K562 (cell line): ENCODE results near the gene SENP3. TPM values are rescaled to one million over a fixed set of nuclear protein-coding genes. Genes with fewer than 3 reads are reported as not detected.

Experiments
- ATAC-seq: fragments of 200-7000 bp; cut with Tn5 transposase; 3 replicates; pipeline ENCODE4 v1.9.1; 2020; ENCODE audit warnings: moderate library complexity
- BruUV-seq: library from RNA; stranded (reverse); fragments of 400-500 nt; replicated peaks from 2 replicates; lab custom pipeline; 2021; lab: Mats Ljungman, UMichigan
- CTCF ChIA-PET: fragments of 300-600 bp; formaldehyde crosslinking; extraction: SDS; loops from one replicate; lab custom pipeline; 2021; ENCODE audit warnings: low intra/inter-chr PET ratio; lab: Yijun Ruan, JAX
- POLR2A ChIA-PET: fragments of 300-600, 350-650 bp; sonication (Branson Sonifier 250); formaldehyde crosslinking; extraction: SDS; loops from one replicate; lab custom pipeline; 2021; ENCODE audit warnings: antibody characterized with exemption, inconsistent platforms; lab: Yijun Ruan, JAX
- DNase-seq, 4 experiments: peaks; one replicate each; pipeline versions ENCODE4 v3.0.0 to v3.0.0-alpha.2; 2011 to 2018; ENCODE audit warnings: low spot score in 3 of 4, mixed read lengths in 3 of 4; ENCODE audit errors: extremely low read depth in 1 of 4
- FAIRE-seq: peaks from 2 replicates; lab custom pipeline; 2011; peaks lifted over from hg19 to GRCh38; lab: Jason Lieb, UNC
- H2AFZ ChIP-seq: 2 replicates; pipeline ENCODE4 v1.6.0; 2011; ENCODE audit warnings: low read depth, low read length, control low read depth, inconsistent platforms
- H3K27ac ChIP-seq: fragments of 200-600 bp; 3 replicates; pipeline ENCODE4 v1.8.0; 2011; ENCODE audit warnings: low read depth, mild to moderate bottlenecking, control low read depth, inconsistent platforms, low read length, moderate library complexity, mixed read lengths; ENCODE audit errors: extremely low read depth
- H3K27me3 ChIP-seq, 2 experiments: fragments of 300-600 bp in 1 of 2; 2 replicates in 1 of 2; 3 replicates in 1 of 2; pipeline versions ENCODE4 v1.6.0 to v1.8.0; 2011; ENCODE audit warnings: inconsistent platforms in 2 of 2, low read length in 2 of 2, mild to moderate bottlenecking in 1 of 2, mixed read lengths in 1 of 2, moderate library complexity in 1 of 2; ENCODE audit not compliant: control insufficient read depth in 2 of 2, insufficient read depth in 2 of 2
- H3K36me3 ChIP-seq: fragments of 300-600 bp; 3 replicates; pipeline ENCODE4 v1.8.0; 2011; ENCODE audit warnings: mild to moderate bottlenecking, low read length, inconsistent platforms; ENCODE audit not compliant: control insufficient read depth, insufficient read depth
- H3K4me1 ChIP-seq, 2 experiments: fragments of 200-600 bp in 1 of 2; replicated peaks in 1 of 2; 2 replicates in 1 of 2; 3 replicates in 1 of 2; pipeline versions ENCODE4 v1.5.1 to v1.8.0; 2011; ENCODE audit warnings: inconsistent platforms in 2 of 2, low read length in 2 of 2, mild to moderate bottlenecking in 1 of 2, mixed read lengths in 1 of 2, moderate library complexity in 1 of 2; ENCODE audit not compliant: control insufficient read depth in 2 of 2, insufficient read depth in 2 of 2
- H3K4me2 ChIP-seq: 2 replicates; pipeline ENCODE4 v1.6.1; 2011; ENCODE audit warnings: low read length, control low read depth, inconsistent platforms, mixed read lengths; ENCODE audit not compliant: insufficient read depth
- H3K4me3 ChIP-seq: fragments of 200-600 bp; sonication (generic), shearing (Covaris generic); 2 replicates; pipeline ENCODE4 v1.5.1; 2016; ENCODE audit warnings: control low read depth, inconsistent platforms
- H3K79me2 ChIP-seq: fragments of 200-600 bp; 3 replicates; pipeline ENCODE4 v1.8.0; 2011; ENCODE audit warnings: low read length, inconsistent platforms; ENCODE audit not compliant: control insufficient read depth, insufficient read depth
- H3K9ac ChIP-seq, 2 experiments: 2 replicates each; pipeline versions ENCODE4 v1.6.0 to v1.6.1; 2011; ENCODE audit warnings: low read depth in 2 of 2, low read length in 2 of 2, control low read depth in 1 of 2, inconsistent platforms in 1 of 2, mild to moderate bottlenecking in 1 of 2, mixed read lengths in 1 of 2; ENCODE audit not compliant: insufficient read depth in 1 of 2
- H3K9me1 ChIP-seq: one replicate; pipeline ENCODE4 v1.6.0; 2011; ENCODE audit warnings: inconsistent platforms, mild to moderate bottlenecking, low read length, moderate library complexity; ENCODE audit not compliant: control insufficient read depth, insufficient read depth
- H3K9me3 ChIP-seq: replicated peaks from 2 replicates; pipeline ENCODE4 v1.5.1; 2011; ENCODE audit warnings: low read depth, low read length, inconsistent platforms; ENCODE audit not compliant: control insufficient read depth, insufficient read depth
- H4K20me1 ChIP-seq: replicated peaks from 2 replicates; pipeline ENCODE4 v1.6.1; 2011; ENCODE audit warnings: low read length, inconsistent platforms, mixed read lengths; ENCODE audit not compliant: control insufficient read depth, insufficient read depth
- KAT7 ChIP-seq: sonication (generic); formaldehyde crosslinking; IDR thresholded peaks from 2 replicates; pipeline ENCODE4 v1.8.0; 2022; ENCODE audit warnings: missing genetic modification reagents, mild to moderate bottlenecking, borderline replicate concordance
- NFYB ChIP-seq: IDR thresholded peaks from 2 replicates; pipeline ENCODE4 v1.6.1; 2011; ENCODE audit warnings: mild to moderate bottlenecking, moderate library complexity; ENCODE audit not compliant: insufficient read length; ENCODE audit errors: extremely low read depth
- TFAP4 ChIP-seq: sonication (generic); formaldehyde crosslinking; IDR thresholded peaks from 2 replicates; pipeline ENCODE4 v1.8.0; 2022; ENCODE audit warnings: missing genetic modification reagents, mild to moderate bottlenecking, moderate library complexity, borderline replicate concordance
- ZFX ChIP-seq: sonication (generic); formaldehyde crosslinking; IDR thresholded peaks from 2 replicates; pipeline ENCODE4 v1.8.0; 2022; ENCODE audit warnings: mild to moderate bottlenecking, missing genetic modification reagents, moderate library complexity
- ZNF436 ChIP-seq: fragments of 250-450, 450-650 bp; sonication (Bioruptor Pico); formaldehyde crosslinking; IDR thresholded peaks from 2 replicates; pipeline ENCODE4 v1.7.0; 2020; ENCODE audit warnings: mild to moderate bottlenecking
- WGBS: fragments of 100-300 bp; shearing (Covaris generic); methylation state at CpG from one replicate; pipeline ENCODE4 v1.1.6; 2016; ENCODE audit warnings: low coverage, mixed read lengths; ENCODE audit not compliant: insufficient coverage; ENCODE audit errors: missing lambda C conversion rate; 5-methylcytosine and 5-hydroxymethylcytosine counted together
- in situ Hi-C: fragments of 300-500 bp; cut with MboI; formaldehyde crosslinking; loops from 4 replicates; pipeline ENCODE4 v1.15.0; 2018; ENCODE audit warnings: inconsistent platforms, mixed read lengths
- intact Hi-C: fragments of 100-400 bp; cut with micrococcal nuclease; formaldehyde crosslinking; loops from 2 replicates; pipeline ENCODE4 v1.14.2; 2022
- polyA plus RNA-seq, 8 experiments: library from polyadenylated mRNA; depleted of rRNA in 4 of 8; stranded (reverse) in 5 of 8; unstranded in 3 of 8; fragments of >200 nt; fragmentation: Nextera tagmentation in 2 of 8; fragmentation: Illumina TruSeq in 1 of 8; extraction: Ambion mirVana in 2 of 8; extraction: Trizol in 1 of 8; gene quantifications; 2 replicates each; pipeline versions ENCODE4 v1.2.1 to v1.2.3, GENCODE V29; 2011 to 2014; ENCODE audit warnings: inconsistent platforms in 1 of 8, missing spikeins in 1 of 8
- total RNA-seq, 7 experiments: library from RNA; depleted of rRNA in 6 of 7; stranded (reverse); fragments of >200 nt in 6 of 7; fragmentation: Illumina TruSeq in 2 of 7; extraction: Trizol in 2 of 7; gene quantifications; 2 replicates each; pipeline versions ENCODE4 v1.2.1 to v1.2.3, GENCODE V29; 2011 to 2021; ENCODE audit warnings: low replicate concordance in 1 of 7
- TF ChIP-seq, protein P1 (sequence below), 3 experiments: IDR thresholded peaks in 2 of 3; conservative IDR thresholded peaks in 1 of 3; 2 replicates each; pipeline ENCODE4 v1.5.1; 2011 to 2012; ENCODE audit warnings: low read length in 3 of 3, mild to moderate bottlenecking in 3 of 3, control low read depth in 2 of 3, improper control_type of control experiment in 1 of 3, inconsistent platforms in 1 of 3, low read depth in 1 of 3, mixed read lengths in 1 of 3, moderate library complexity in 1 of 3; ENCODE audit not compliant: insufficient read depth in 2 of 3
- TF ChIP-seq, protein P2 (sequence below), 2 experiments: fragments of 450-650 bp; IDR thresholded peaks; 2 replicates each; pipeline ENCODE4 v1.6.1; 2018; ENCODE audit warnings: mild to moderate bottlenecking in 2 of 2, low read depth in 1 of 2; ENCODE audit not compliant: partially characterized antibody in 2 of 2

Gene SENP3
- total and polyA plus RNA-seq, 9 of the 15 experiments (the other 6 are each of a cell fraction or from before 2014, with no cell fraction given): 0.63 to 102 (median 78.8) TPM

DNA sequence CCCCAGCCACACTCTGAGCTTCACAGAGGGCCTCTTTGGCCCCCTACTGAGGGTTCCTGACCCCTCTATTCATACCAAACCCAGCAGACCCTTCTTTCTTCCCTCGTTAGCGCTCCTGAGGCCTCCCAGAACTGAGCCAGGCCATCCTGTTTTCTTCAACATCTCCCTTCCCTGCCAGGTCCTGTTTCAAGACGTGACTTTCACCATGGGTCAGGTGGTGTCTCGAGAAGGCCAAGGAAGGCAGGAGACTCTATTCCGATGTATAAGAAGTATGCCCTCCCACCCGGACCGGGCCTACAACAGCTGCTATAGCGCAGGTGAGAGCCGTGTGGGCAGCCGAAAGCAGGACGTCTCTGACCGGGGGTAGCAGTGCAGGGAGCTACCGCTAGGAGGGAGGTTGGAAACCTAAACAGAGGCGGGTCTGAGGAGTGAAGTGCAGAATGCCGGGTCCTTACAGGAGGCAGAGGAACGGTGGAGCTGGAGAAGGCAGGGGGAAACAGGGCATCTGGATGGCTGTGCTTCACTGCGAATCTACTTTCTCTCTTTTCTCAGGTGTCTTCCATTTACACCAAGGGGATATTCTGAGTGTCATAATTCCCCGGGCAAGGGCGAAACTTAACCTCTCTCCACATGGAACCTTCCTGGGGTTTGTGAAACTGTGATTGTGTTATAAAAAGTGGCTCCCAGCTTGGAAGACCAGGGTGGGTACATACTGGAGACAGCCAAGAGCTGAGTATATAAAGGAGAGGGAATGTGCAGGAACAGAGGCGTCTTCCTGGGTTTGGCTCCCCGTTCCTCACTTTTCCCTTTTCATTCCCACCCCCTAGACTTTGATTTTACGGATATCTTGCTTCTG is 1.3 kb upstream of the SENP3 start:
- POLR2A ChIA-PET: interaction anchor here (0.5 to 1.5 kb wide), 16 partner anchors 10 to 230 kb away, joined by 3 to 9 read pairs (median 4); partner anchors contain the start of genes CD68, TP53 and WRAP53
- Histone ChIP-seq H3K4me3 (peak overlapping the region; percentile 76; the same call in 1 of the 2 replicates), H3K4me1 (peaks cover 10 to 52% of the 10 kb centered on the region in 2 experiments; a peak in 4 of 5 replicates), H3K79me2 (peaks cover 33% of the 10 kb centered on the region), H3K27ac (peak overlapping the region; percentile 16; the same call in 1 of the 3 replicates), H3K4me2 (peak overlapping the region; percentile 98), H3K9ac (peak overlapping the region; percentile 85 to 95), H4K20me1 (no peaks in the 10 kb centered on the region), H3K36me3 (peaks cover 25% of the 10 kb centered on the region; the same call in 2 of the 3 replicates), H3K9me3 (no peaks in the 10 kb centered on the region), H2AFZ (peak overlapping the region; percentile 51), H3K9me1 (no peaks in the 10 kb centered on the region), H3K27me3 (no peaks in the 10 kb centered on the region)
- intact Hi-C loops (loop anchor here (1.0 to 5.0 kb wide), 3 partner anchors 46 to 203 kb away; partner anchors contain the start of genes POLR2A and TMEM95), in situ Hi-C loops (loop anchor here (25.0 kb wide), 1 partner anchor 523 kb away; the partner anchor contains the start of genes SLC16A11 and SLC16A13)
- peak; percentile 82 for ATAC-seq
- CTCF ChIA-PET: interaction anchor here (0.6 to 2.3 kb wide), 4 partner anchors 34 to 236 kb away, joined by 3 to 16 read pairs (median 6); no protein-coding TSS in a partner anchor
- BruUV-seq: no TSS peak
- 25% methylated on average over 18 of the region's 22 CpGs for WGBS
- DNase-seq: peak; percentile 51 to 75 (median 59)
- TF ChIP-seq KAT7 (CRISPR knock-in tag) (peak; percentile 57; the same call in 1 of the 2 replicates), ZFX (peak; percentile 59), NFYB (no peak), ZNF436 (no peak), TFAP4 (peak; percentile 29; the same call in 1 of the 2 replicates)
- TF ChIP-seq, protein P1, sequence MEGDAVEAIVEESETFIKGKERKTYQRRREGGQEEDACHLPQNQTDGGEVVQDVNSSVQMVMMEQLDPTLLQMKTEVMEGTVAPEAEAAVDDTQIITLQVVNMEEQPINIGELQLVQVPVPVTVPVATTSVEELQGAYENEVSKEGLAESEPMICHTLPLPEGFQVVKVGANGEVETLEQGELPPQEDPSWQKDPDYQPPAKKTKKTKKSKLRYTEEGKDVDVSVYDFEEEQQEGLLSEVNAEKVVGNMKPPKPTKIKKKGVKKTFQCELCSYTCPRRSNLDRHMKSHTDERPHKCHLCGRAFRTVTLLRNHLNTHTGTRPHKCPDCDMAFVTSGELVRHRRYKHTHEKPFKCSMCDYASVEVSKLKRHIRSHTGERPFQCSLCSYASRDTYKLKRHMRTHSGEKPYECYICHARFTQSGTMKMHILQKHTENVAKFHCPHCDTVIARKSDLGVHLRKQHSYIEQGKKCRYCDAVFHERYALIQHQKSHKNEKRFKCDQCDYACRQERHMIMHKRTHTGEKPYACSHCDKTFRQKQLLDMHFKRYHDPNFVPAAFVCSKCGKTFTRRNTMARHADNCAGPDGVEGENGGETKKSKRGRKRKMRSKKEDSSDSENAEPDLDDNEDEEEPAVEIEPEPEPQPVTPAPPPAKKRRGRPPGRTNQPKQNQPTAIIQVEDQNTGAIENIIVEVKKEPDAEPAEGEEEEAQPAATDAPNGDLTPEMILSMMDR (IDR thresholded peaks at IDR 0.05 in 2 of 3, conservative IDR thresholded peaks at IDR 0.05 in 1 of 3; ENCODE audit: insufficient read depth in 2 of 3, low read depth in 1 of 3, low read length in 3 of 3): peak; percentile 66 to 73 (median 72)
- TF ChIP-seq, protein P2, sequence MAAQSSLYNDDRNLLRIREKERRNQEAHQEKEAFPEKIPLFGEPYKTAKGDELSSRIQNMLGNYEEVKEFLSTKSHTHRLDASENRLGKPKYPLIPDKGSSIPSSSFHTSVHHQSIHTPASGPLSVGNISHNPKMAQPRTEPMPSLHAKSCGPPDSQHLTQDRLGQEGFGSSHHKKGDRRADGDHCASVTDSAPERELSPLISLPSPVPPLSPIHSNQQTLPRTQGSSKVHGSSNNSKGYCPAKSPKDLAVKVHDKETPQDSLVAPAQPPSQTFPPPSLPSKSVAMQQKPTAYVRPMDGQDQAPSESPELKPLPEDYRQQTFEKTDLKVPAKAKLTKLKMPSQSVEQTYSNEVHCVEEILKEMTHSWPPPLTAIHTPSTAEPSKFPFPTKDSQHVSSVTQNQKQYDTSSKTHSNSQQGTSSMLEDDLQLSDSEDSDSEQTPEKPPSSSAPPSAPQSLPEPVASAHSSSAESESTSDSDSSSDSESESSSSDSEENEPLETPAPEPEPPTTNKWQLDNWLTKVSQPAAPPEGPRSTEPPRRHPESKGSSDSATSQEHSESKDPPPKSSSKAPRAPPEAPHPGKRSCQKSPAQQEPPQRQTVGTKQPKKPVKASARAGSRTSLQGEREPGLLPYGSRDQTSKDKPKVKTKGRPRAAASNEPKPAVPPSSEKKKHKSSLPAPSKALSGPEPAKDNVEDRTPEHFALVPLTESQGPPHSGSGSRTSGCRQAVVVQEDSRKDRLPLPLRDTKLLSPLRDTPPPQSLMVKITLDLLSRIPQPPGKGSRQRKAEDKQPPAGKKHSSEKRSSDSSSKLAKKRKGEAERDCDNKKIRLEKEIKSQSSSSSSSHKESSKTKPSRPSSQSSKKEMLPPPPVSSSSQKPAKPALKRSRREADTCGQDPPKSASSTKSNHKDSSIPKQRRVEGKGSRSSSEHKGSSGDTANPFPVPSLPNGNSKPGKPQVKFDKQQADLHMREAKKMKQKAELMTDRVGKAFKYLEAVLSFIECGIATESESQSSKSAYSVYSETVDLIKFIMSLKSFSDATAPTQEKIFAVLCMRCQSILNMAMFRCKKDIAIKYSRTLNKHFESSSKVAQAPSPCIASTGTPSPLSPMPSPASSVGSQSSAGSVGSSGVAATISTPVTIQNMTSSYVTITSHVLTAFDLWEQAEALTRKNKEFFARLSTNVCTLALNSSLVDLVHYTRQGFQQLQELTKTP (IDR thresholded peaks at IDR 0.05; ENCODE audit: low read depth in 1 of 2, partially characterized antibody in 2 of 2): peak in 1 of 2 experiments; percentile 25
- peak; percentile 69 for FAIRE-seq
